ENCODE data around the gene UNCX.

Gene UNCX

GRCh38 chr7:1226186-1226901 lies 6.3 kb upstream of the UNCX start:
- Histone ChIP-seq H3K79me1 (ENCODE audit: low read length) (no peaks in the 10 kb centered on the region), H3K9me3 (ENCODE audit: insufficient read depth, low read depth, low read length) (peaks cover 7% of the 10 kb centered on the region), H3K18ac (ENCODE audit: low read length) (no peak overlapping the region), H3K36me3 (ENCODE audit: control insufficient read depth in 1 of 2, insufficient read depth in 2 of 2, low read length in 2 of 2) (no peaks in the 10 kb centered on the region), H3K14ac (ENCODE audit: low read length) (no peak overlapping the region), H2BK120ac (ENCODE audit: insufficient read depth, low read length, poor library complexity) (no peak overlapping the region), H3K4me3 (ENCODE audit: low read depth, low read length) (no peak overlapping the region), H4K8ac (ENCODE audit: low read depth, low read length) (no peak overlapping the region), H3K4ac (ENCODE audit: low read depth, low read length) (no peak overlapping the region), H3K4me2 (ENCODE audit: low read length) (no peak overlapping the region), H3K27ac (ENCODE audit: low read depth, low read length) (no peak overlapping the region), H3K23ac (ENCODE audit: low read length) (no peak overlapping the region), H3K79me2 (ENCODE audit: control insufficient read depth, insufficient read depth, low read length, poor library complexity) (no peaks in the 10 kb centered on the region), H2AFZ (ENCODE audit: insufficient read depth, low read length, poor library complexity) (no peak overlapping the region), H4K12ac (ENCODE audit: low read depth, low read length) (no peak overlapping the region), H4K91ac (ENCODE audit: low read depth, low read length) (no peak overlapping the region), H3K4me1 (ENCODE audit: control insufficient read depth in 1 of 2, insufficient read depth in 2 of 2, low read length in 2 of 2) (no peaks in the 10 kb centered on the region), H2BK5ac (ENCODE audit: low read depth, low read length, poor library complexity) (no peak overlapping the region), H2BK12ac (ENCODE audit: low read length) (no peak overlapping the region), H2AK5ac (ENCODE audit: low read length) (no peak overlapping the region), H3K9ac (ENCODE audit: low read length) (no peak overlapping the region), H3K27me3 (ENCODE audit: insufficient read depth, low read length) (peaks cover 78% of the 10 kb centered on the region)
- no peak for DNase-seq
- WGBS (ENCODE audit: extremely low coverage, insufficient coverage, insufficient read length), result no CpG with 5 or more reads among the region's 23 CpGs

- WGBS (ENCODE audit: extremely low coverage, insufficient coverage, insufficient read length), result no CpG with 5 or more reads among the region's 25 CpGs
These were observed 5.4 kb upstream of the UNCX start for GRCh38 chr7:1227071-1227804.

GRCh38 chr7:1227814-1228544 lies 4.7 kb upstream of the UNCX start:
- Histone ChIP-seq H3K79me1 (ENCODE audit: low read length) (no peaks in the 10 kb centered on the region), H2BK12ac (ENCODE audit: low read length) (no peak overlapping the region), H2AFZ (ENCODE audit: insufficient read depth, low read length, poor library complexity) (no peak overlapping the region), H3K18ac (ENCODE audit: low read length) (no peak overlapping the region), H3K9ac (ENCODE audit: low read length) (no peak overlapping the region), H3K4me1 (ENCODE audit: control insufficient read depth in 1 of 2, insufficient read depth in 2 of 2, low read length in 2 of 2) (no peaks in the 10 kb centered on the region), H3K4me2 (ENCODE audit: low read length) (no peak overlapping the region), H2BK120ac (ENCODE audit: insufficient read depth, low read length, poor library complexity) (no peak overlapping the region), H2AK5ac (ENCODE audit: low read length) (no peak overlapping the region), H2BK5ac (ENCODE audit: low read depth, low read length, poor library complexity) (no peak overlapping the region), H3K27me3 (ENCODE audit: insufficient read depth, low read length) (peaks cover 82% of the 10 kb centered on the region), H4K91ac (ENCODE audit: low read depth, low read length) (no peak overlapping the region), H3K14ac (ENCODE audit: low read length) (no peak overlapping the region), H4K8ac (ENCODE audit: low read depth, low read length) (no peak overlapping the region), H3K9me3 (ENCODE audit: insufficient read depth, low read depth, low read length) (peaks cover 7% of the 10 kb centered on the region), H3K4ac (ENCODE audit: low read depth, low read length) (no peak overlapping the region), H3K36me3 (ENCODE audit: control insufficient read depth in 1 of 2, insufficient read depth in 2 of 2, low read length in 2 of 2) (no peaks in the 10 kb centered on the region), H3K27ac (ENCODE audit: low read depth, low read length) (no peak overlapping the region), H3K79me2 (ENCODE audit: control insufficient read depth, insufficient read depth, low read length, poor library complexity) (no peaks in the 10 kb centered on the region), H3K23ac (ENCODE audit: low read length) (no peak overlapping the region), H3K4me3 (ENCODE audit: low read depth, low read length) (no peak overlapping the region), H4K12ac (ENCODE audit: low read depth, low read length) (no peak overlapping the region)
- 100% methylated on average over 1 of the region's 13 CpGs for WGBS (ENCODE audit: extremely low coverage, insufficient coverage, insufficient read length)
- no peak for DNase-seq

More at GRCh38 chr7:1227071-1227804, 5.4 kb upstream of the UNCX start:
- Histone ChIP-seq H2BK5ac (ENCODE audit: low read depth, low read length, poor library complexity) (no peak overlapping the region), H3K4me2 (ENCODE audit: low read length) (no peak overlapping the region), H4K8ac (ENCODE audit: low read depth, low read length) (no peak overlapping the region), H2BK120ac (ENCODE audit: insufficient read depth, low read length, poor library complexity) (no peak overlapping the region), H3K23ac (ENCODE audit: low read length) (no peak overlapping the region), H2BK12ac (ENCODE audit: low read length) (no peak overlapping the region), H3K27me3 (ENCODE audit: insufficient read depth, low read length) (peaks cover 80% of the 10 kb centered on the region), H4K91ac (ENCODE audit: low read depth, low read length) (no peak overlapping the region), H3K36me3 (ENCODE audit: control insufficient read depth in 1 of 2, insufficient read depth in 2 of 2, low read length in 2 of 2) (no peaks in the 10 kb centered on the region), H3K4me1 (ENCODE audit: control insufficient read depth in 1 of 2, insufficient read depth in 2 of 2, low read length in 2 of 2) (no peaks in the 10 kb centered on the region), H4K12ac (ENCODE audit: low read depth, low read length) (no peak overlapping the region), H2AK5ac (ENCODE audit: low read length) (no peak overlapping the region), H3K27ac (ENCODE audit: low read depth, low read length) (no peak overlapping the region), H3K4ac (ENCODE audit: low read depth, low read length) (no peak overlapping the region), H3K14ac (ENCODE audit: low read length) (no peak overlapping the region), H3K79me2 (ENCODE audit: control insufficient read depth, insufficient read depth, low read length, poor library complexity) (no peaks in the 10 kb centered on the region), H3K18ac (ENCODE audit: low read length) (no peak overlapping the region), H3K9ac (ENCODE audit: low read length) (no peak overlapping the region), H3K9me3 (ENCODE audit: insufficient read depth, low read depth, low read length) (peaks cover 7% of the 10 kb centered on the region), H3K4me3 (ENCODE audit: low read depth, low read length) (no peak overlapping the region), H3K79me1 (ENCODE audit: low read length) (no peaks in the 10 kb centered on the region), H2AFZ (ENCODE audit: insufficient read depth, low read length, poor library complexity) (no peak overlapping the region)
- no peak for DNase-seq

- no peak overlapping the region for H2BK5ac ChIP-seq (ENCODE audit: low read depth, low read length, poor library complexity)
- no peak overlapping the region for H2BK12ac ChIP-seq (ENCODE audit: low read length)
- H3K4me2 ChIP-seq (ENCODE audit: low read length), result no peak overlapping the region
- H3K4me1 ChIP-seq (ENCODE audit: control insufficient read depth in 1 of 2, insufficient read depth in 2 of 2, low read length in 2 of 2), result no peaks in the 10 kb centered on the region
- H4K91ac ChIP-seq (ENCODE audit: low read depth, low read length), result no peak overlapping the region
- no peak overlapping the region for H3K14ac ChIP-seq (ENCODE audit: low read length)
- H3K36me3 ChIP-seq (ENCODE audit: control insufficient read depth in 1 of 2, insufficient read depth in 2 of 2, low read length in 2 of 2), result no peaks in the 10 kb centered on the region
- H3K27me3 ChIP-seq (ENCODE audit: insufficient read depth, low read length), result peaks cover 81% of the 10 kb centered on the region
- H3K9me3 ChIP-seq (ENCODE audit: insufficient read depth, low read depth, low read length), result peaks cover 6% of the 10 kb centered on the region
- no peak overlapping the region for H2BK120ac ChIP-seq (ENCODE audit: insufficient read depth, low read length, poor library complexity)
- no peak overlapping the region for H2AFZ ChIP-seq (ENCODE audit: insufficient read depth, low read length, poor library complexity)
- WGBS (ENCODE audit: extremely low coverage, insufficient coverage, insufficient read length), result no CpG with 5 or more reads among the region's 17 CpGs
- no peaks in the 10 kb centered on the region for H3K79me2 ChIP-seq (ENCODE audit: control insufficient read depth, insufficient read depth, low read length, poor library complexity)
- DNase-seq, result no peak
- no peak overlapping the region for H3K9ac ChIP-seq (ENCODE audit: low read length)
- no peak overlapping the region for H3K27ac ChIP-seq (ENCODE audit: low read depth, low read length)
- no peaks in the 10 kb centered on the region for H3K79me1 ChIP-seq (ENCODE audit: low read length)
- H4K8ac ChIP-seq (ENCODE audit: low read depth, low read length), result no peak overlapping the region
- H3K18ac ChIP-seq (ENCODE audit: low read length), result no peak overlapping the region
- no peak overlapping the region for H3K23ac ChIP-seq (ENCODE audit: low read length)
- no peak overlapping the region for H3K4ac ChIP-seq (ENCODE audit: low read depth, low read length)
- no peak overlapping the region for H4K12ac ChIP-seq (ENCODE audit: low read depth, low read length)
- no peak overlapping the region for H3K4me3 ChIP-seq (ENCODE audit: low read depth, low read length)
- no peak overlapping the region for H2AK5ac ChIP-seq (ENCODE audit: low read length)
These were observed 4.0 kb upstream of the UNCX start for GRCh38 chr7:1228545-1229201.
